Skin epidermis (tissue), 12 donors: ENCODE measurements around the gene HNRNPA1.
"Not testable (repeated sequence)": the region's sequence is repeated elsewhere in the genome, so short reads cannot be mapped to it uniquely, and the experiment has no call there.

ENCODE experiments used
- H3K27ac ChIP-seq, 21 experiments: fragments of 200-600 bp; sonication (generic) in 11 of 21; one replicate each; pipeline ENCODE4 v1.5.0; 2020; ENCODE audit warnings: mild to moderate bottlenecking in 3 of 21, inconsistent platforms in 2 of 21, moderate library complexity in 2 of 21
- H3K4me3 ChIP-seq, 7 experiments: fragments of 200-600 bp; sonication (generic) in 2 of 7; one replicate each; pipeline ENCODE4 v1.5.0; 2020; ENCODE audit warnings: inconsistent platforms in 2 of 7, mild to moderate bottlenecking in 2 of 7, moderate library complexity in 1 of 7

HNRNPA1 gene

DNA sequence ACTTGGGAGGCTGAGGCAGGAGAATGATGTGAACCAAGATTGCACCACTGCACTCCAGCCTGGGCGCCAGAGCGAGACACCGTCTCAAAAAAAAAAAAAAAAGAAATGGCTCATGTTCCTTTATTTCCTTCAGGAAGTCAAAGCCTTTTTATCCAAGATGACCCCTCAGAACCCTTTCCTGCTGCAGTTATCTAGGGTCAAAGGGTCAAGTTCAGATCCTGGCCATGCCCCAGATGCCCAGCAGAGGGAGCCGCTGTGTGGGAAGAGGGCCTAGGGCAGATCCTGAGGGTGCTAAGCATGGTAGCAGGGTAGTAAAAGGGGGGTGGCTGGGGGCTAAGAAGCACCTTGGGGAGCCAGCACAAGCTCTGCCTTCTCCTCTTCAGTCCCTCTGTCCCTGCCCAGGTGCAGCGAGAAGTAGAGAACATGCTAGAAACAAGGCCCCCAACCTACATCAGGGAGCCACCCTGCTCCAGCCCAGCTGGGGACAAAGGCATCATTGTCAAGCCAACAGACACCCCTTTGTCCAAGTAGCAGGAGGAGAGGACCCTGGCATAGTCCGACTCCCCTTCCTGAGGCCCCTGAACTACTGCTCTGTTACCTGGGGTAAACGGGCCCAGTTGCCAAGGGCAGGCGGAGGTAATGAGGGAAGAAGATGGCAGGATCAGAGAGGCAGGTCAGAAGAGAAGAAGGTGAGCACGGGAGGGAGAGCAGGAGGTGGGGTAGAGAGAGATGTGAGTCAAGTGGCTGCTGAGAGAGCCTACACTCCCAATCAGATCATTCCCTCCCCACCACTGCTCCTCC, 13.8 kb downstream of the HNRNPA1 start:
- Histone ChIP-seq H3K4me3 (no peak overlapping the region), H3K27ac (no peak overlapping the region)

- H3K4me3 ChIP-seq: no peak overlapping the region
- H3K27ac ChIP-seq: no peak overlapping the region
These were observed 14.5 kb downstream of the HNRNPA1 start for GRCh38 chr12:54294953-54295566.

DNA sequence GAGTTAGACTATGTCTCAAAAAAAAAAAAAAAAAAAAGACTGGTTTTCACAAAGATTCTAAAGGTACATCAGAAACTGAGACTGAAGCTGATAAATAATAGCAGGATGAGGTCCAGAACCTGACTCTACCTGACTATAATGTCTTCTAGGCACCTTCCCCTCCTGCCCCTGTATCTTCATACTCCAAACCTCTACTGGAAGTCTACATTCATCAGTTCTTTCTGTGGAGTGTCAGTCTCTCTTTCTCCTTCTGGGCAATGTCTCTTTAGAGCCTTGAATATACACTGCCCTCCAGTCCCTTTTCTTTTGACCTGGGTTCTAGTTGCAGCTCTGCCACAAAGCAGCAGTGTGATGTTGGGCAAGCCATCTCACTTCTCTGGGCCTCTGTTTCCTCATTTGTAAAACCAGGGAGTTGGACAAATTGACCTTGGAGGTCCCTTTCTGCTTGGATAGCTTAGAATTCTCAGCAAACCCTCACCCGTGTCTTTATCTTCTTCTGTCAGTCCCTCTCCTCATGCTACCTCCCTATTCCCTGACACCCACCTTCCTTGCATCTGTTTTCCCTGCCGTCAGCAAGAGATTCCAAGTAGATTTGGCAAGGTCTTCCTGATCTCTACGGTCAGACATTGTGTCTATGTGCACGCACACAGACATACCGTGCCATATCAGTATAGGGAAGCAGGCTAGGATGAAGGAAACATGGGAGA, 16.0 kb downstream of the HNRNPA1 start:
- Histone ChIP-seq H3K4me3 (no peak overlapping the region), H3K27ac (no peak overlapping the region)

DNA sequence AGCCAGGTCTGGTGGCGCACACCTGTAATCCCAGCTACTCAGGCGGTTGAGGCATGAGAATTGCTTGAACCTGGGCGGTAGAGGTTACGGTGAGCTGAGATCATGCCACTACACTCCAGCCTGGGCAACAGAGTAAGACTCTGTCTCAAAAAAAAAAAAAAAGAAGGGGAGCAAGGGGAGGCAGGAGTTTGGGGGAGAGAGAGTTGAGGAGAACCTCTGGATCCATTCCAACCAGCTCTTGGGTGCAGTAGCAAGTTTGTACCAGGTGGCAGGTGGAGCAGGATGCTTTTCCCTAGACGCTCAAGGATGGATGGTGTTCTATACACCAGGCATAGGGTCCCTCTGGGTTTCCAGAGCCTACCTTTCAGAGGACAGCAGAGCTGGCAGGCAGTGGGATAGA, 18.4 kb downstream of the HNRNPA1 start:
- Histone ChIP-seq H3K27ac (no peak overlapping the region), H3K4me3 (no peak overlapping the region)

- H3K27ac ChIP-seq: peak overlapping the region in 1 of 21 experiments; percentile 55
- no peak overlapping the region for H3K4me3 ChIP-seq
These were observed 19.1 kb downstream of the HNRNPA1 start for GRCh38 chr12:54299515-54300224.

- H3K27ac ChIP-seq: peak overlapping the region in 4 of 21 experiments; percentile 27 to 55 (median 44)
These were observed 19.8 kb downstream of the HNRNPA1 start for GRCh38 chr12:54300225-54300731.

GRCh38 chr12:54300732-54301427, 20.4 kb downstream of the HNRNPA1 start, which contains the start of gene NFE2:
Gene NFE2, minus strand, starts transcription at chr12:54301015. Its CDS starts 5,767 bp downstream, at chr12:54295248.
- peak within 1 kb of the TSS in 4 of 7 experiments; percentile 1 to 17 (median 8) for H3K4me3 ChIP-seq
- H3K27ac ChIP-seq: peak within 1 kb of the TSS in 5 of 21 experiments; percentile 2 to 55 (median 41)

More at GRCh38 chr12:54300225-54300731, 19.8 kb downstream of the HNRNPA1 start:
- peak overlapping the region in 4 of 7 experiments; percentile 1 to 17 (median 8) for H3K4me3 ChIP-seq

DNA sequence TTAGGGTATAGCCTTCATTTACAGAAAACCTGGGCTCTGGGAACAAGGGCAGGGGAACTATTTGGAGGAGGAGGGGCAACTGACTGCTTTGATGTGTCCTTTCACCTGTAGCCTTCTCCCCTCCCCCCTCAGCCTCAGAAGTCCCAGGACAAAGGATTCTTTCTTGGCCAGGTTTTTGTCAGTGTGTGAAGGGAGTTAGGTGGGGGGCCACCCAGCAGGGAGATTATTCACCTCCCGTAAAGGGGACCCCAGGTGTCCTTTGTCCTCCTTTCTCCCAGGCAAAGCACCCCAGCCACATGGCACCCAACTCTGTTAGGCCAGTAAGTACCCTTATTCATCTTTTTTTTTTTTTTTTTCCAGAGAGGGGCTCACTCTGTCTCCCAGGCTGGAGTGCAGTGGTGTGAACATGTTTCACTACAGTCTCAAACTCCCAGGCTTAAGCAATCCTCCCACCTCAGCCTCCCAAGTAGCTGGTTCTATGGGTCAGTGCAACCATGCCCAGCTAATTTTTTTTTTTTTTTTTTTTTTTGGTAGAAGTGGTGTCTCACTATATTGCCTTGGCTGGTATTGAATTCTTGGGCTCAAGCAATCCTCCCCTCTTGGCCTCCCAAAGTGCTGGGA, 21.0 kb downstream of the HNRNPA1 start:
- Histone ChIP-seq H3K4me3 (no peak overlapping the region), H3K27ac (peak overlapping the region in 2 of 21 experiments; percentile 2 to 55)

GRCh38 chr12:54303640-54304039, 23.1 kb downstream of the HNRNPA1 start:
- Histone ChIP-seq H3K27ac (peak overlapping the region in 5 of 21 experiments; percentile 16 to 63 (median 21)), H3K4me3 (no peak overlapping the region)

- H3K27ac ChIP-seq: peak overlapping the region in 5 of 21 experiments; percentile 19 to 64 (median 34)
- peak overlapping the region in 2 of 7 experiments; percentile 1 to 18 for H3K4me3 ChIP-seq
These were observed 23.8 kb downstream of the HNRNPA1 start for GRCh38 chr12:54304187-54304810.

- Histone ChIP-seq H3K27ac (peak overlapping the region in 2 of 21 experiments; percentile 34 to 47), H3K4me3 (no peak overlapping the region)
These were observed 26.6 kb downstream of the HNRNPA1 start for GRCh38 chr12:54306925-54307741.

- Histone ChIP-seq H3K4me3 (no peak overlapping the region), H3K27ac (no peak overlapping the region)
These were observed 30.5 kb downstream of the HNRNPA1 start for GRCh38 chr12:54311051-54311450.

- not testable (repeated sequence) for H3K4me3 ChIP-seq, H3K27ac ChIP-seq
These were observed 31.8 kb downstream of the HNRNPA1 start for GRCh38 chr12:54312309-54312708.

DNA sequence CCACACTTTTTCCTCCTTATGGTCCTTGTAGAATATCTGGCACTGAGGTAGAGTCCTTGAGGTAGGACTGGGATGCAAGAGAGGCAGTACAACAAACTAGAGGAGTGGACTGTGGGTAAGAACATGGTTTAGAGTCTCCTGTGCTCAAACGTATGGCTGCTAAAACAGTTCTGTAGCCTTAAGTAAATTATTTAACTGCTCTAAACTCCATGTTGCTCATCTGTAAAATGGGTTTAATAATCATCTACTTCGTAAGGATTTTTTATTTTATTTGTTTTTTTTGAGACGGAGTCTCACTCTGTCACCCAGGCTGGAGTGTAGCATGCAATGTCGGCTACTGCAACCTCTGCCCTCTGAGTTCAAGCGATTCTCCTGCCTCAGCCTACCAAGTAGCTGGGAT, 40.8 kb downstream of the HNRNPA1 start:
- no peak overlapping the region for H3K4me3 ChIP-seq
- H3K27ac ChIP-seq: no peak overlapping the region

GRCh38 chr12:54324617-54325441, 44.3 kb downstream of the HNRNPA1 start, which contains the start of gene COPZ1:
Gene COPZ1, plus strand, starts transcription at chr12:54325131. Its CDS starts 33 bp downstream, at chr12:54325164.
- peak within 1 kb of the TSS in 20 of 21 experiments; percentile 68 to 96 (median 87) for H3K27ac ChIP-seq
- H3K4me3 ChIP-seq: peak within 1 kb of the TSS; percentile 46 to 80 (median 70)
